Measurements from ENCODE around the gene ANKRD28.

The ANKRD28 gene

DNA sequence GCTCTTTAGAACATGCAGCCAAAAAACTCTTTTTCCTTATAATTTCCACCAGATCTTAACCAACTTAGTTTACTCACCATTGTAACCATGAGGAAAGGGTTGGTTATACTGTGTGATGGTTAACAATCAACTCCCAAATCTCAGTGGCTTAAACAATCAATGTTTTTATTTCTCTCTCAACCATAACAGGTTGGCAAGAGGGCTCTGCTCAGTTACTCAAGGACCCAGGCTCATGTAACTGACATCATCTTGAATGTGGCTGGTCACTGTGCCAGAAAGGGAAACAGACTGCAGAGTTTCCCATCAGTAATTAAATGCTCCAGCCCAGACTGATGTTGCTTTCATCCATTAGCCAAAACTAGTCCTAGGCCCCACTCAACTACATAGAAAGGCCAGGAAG, 69.0 kb downstream of the ANKRD28 start:
- no peak for DNase-seq (ENCODE audit: low read depth in 2 of 2, low spot score in 1 of 2)

DNA sequence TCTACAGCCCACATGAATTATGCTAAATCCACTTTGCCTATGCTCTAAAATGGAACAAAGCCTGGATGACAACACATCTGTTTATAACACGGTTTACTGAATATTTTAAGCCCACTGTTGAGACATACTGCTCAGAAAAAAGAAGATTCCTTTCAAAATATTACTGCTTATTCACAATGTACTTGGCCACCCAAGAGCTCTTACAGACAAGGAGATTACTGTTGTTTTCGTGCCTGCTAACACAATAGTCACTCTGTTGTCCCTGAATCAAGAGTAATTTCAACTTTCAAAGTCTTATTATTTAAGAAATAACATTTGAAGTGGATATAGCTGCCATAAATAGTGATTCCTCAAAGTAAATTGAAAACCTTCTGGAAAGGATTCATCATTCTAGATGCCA, 70.9 kb downstream of the ANKRD28 start:
- no peak for DNase-seq (ENCODE audit: low read depth in 2 of 2, low spot score in 1 of 2)

DNA sequence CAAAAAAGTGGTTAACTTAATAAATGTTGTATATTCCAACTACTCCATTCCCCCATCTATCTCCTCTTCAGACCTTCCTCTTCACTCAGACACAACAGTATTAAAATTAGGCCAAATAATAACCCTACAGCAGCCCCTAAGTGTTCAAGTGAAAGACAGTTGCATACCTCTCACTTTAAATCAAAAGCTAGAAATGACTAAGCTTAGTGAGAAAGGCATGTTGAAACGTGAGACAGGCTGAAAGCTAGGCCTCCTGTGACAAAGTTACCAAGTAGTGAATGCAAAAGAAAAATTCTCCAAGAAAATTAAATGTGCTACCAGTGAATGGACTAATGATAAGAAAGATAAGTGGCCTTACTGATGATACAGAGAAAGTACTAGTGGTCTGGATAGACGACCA, 71.7 kb downstream of the ANKRD28 start:
- DNase-seq (ENCODE audit: low read depth in 2 of 2, low spot score in 1 of 2), result no peak

DNA sequence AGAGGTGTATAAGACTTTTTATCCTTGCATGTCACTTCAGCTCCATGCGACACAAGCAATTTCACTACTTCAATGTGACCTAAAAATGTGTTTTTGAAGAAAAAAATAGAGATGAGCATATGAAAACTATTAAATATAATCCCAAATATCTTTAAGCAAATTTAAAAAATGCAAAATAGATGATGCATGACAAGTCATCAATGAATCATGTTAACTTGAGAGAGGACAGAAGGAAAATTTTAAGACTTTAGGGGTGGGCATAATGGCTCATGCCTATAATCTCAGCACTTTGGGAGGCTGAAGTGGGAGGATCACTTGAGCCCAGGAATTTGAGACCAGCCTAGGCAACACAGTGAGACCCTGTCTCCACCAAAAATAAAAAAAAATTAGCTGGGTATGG, 73.3 kb downstream of the ANKRD28 start:
- no peak for DNase-seq (ENCODE audit: low read depth in 2 of 2, low spot score in 1 of 2)

DNA sequence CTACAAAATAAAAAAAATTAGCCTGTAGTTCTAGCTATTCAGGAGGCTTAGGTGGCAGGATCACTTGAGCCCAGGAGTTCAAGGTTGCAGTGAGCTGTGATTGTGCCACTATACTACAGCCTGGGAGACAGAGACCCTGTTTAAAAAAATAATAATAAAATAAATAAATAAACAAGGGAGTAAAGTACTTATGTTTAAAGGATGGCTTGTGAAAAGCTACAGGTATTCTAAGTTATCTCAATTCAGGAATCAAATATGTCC, 74.2 kb downstream of the ANKRD28 start:
- DNase-seq (ENCODE audit: low read depth in 2 of 2, low spot score in 1 of 2), result no peak

DNA sequence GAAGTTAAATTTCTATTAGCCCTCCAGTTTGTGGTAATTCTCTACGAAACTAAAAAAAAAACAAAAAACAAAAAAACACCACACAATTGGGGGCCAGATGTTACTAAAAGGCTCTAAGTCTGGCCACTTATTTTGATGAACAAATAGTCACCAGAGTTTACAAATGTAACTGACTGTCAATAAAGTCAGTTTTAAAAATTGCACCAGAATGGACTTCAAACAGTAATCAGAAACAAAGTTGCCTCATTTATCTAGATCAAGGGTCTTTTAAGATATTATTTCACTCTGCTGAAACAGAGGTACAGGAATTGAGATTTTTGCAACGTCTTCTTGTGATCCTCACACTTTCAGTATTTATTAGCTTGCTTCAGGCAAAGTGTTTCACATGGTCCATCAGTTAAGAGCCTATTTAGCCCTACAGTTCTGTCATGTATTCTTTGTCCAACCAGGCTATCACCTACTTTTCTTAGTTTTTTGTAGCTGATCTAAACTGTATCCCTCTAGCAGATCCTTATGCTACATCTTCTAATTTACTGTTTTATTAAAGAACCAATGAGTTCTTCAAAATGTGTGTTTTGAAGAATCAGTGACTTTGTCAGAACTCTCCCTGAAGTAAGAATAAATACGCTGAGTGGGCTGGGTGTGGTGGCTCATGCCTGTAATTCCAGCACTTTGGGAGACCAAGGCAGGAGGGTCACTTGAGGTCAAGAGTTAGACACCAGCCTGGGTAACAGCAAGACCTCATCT, 74.7 kb downstream of the ANKRD28 start:
- DNase-seq (ENCODE audit: low read depth in 2 of 2, low spot score in 1 of 2), result no peak

DNA sequence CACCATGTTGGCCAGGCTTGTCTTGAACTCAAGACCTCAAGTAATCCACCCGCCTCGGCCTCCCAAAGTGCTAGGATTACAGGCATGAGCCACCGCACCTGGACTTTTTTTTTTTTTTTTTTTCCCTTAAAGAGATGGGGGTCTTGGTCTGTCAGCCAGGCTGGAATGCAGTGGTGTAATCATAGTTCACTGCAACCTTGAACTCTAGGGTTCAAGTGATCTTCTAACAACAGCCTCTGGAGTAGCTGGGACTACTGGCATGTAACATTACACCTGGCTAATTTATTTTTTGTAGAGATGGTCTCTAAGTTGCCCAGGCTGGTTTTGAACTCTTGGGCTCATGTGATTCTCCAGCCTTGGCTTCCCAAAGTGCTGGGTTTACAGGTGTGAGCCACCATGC, 81.6 kb downstream of the ANKRD28 start:
- no peak for DNase-seq (ENCODE audit: low read depth in 2 of 2, low spot score in 1 of 2)

DNA sequence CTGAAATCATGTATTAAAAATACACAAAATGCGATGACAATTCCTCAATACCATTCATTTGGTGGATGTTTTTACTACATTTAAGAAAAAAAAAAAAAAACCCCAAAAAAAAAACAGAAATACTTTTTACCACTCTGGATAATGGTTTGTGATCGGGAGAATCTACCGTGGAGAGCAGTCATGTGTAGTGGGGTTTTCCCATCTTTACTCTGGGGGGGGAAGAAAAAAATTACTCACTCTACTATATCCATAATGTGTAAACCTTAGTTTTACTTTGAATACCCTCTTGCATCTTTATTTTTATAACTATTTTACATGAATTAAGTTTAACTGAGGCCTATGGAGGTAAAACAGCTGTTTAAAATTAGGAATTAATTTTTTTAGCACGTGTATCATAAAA, 83.3 kb downstream of the ANKRD28 start:
- no peak for DNase-seq (ENCODE audit: low read depth in 2 of 2, low spot score in 1 of 2)

DNA sequence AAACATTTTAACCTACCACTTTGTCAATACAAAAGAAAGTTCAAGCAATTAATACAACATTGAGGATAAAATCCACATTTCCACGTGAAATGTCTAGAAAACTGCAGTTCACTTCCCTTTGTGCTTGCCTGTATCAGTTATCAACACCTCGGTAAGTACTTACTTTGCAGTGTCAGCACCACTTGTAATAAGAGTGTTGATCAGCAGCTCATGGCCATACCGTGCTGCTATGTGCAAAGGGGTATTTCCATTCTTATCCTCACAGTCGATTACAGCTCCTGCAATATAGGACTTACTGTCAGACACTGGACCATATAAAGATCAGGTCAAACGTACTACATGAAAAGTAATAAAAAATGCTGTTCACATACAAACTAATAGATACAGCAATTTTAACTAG, 84.4 kb downstream of the ANKRD28 start:
- no peak for DNase-seq (ENCODE audit: low read depth in 2 of 2, low spot score in 1 of 2)

DNA sequence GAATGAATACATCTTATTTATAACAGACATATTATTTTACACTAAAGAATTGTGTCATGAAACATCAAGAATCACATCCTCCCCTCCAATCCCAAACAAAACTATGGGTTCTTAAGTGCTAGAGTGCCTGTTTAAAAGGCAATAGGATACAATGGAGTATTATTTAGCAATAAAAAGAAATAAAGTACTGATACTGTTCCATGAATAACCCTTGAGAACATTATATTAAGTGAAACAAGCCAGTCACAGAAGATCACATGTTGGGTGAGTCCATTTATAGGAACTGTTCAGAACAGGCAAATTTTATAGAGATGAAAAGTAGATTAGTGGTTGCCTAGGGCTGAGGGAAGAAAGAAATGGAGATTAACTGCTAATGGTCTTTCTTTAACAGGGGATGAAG, 86.5 kb downstream of the ANKRD28 start:
- no peak for DNase-seq (ENCODE audit: low read depth in 2 of 2, low spot score in 1 of 2)

DNA sequence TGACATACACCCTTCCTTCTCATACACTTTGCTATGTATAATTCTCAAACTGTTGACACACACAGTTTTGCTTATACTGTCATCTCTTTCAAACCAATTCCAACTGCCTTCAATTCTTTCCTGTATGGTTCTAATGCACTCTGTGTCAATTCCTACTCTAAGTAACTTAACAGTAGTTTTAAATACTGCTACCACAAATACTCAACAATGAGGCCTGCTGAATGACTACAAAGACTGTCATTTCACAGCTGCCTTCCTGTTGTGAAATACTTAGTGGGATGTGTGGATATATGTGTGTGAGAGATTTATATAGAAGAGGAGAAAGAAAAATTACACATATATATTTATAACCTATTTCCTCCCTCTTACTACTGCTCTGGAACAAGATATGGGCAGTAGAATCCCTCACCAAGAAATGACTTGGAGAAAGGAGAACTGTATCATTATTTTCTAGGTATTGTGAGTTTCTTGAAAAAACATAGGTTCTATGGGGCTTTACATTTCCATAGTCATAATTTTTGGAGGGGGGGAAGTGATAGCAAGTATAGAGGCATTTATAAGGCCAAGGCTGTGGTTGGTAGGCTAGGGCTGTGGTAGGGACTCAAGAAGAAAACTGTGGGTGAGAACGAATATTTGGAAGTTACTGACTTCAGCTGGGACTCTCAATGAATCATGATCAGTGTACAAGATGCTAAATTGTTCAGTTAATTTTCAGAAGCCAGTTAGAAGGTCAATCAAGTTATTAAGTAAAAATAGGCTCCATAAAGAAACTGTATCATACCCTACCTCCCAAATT, 88.7 kb downstream of the ANKRD28 start:
- DNase-seq (ENCODE audit: low read depth in 2 of 2, low spot score in 1 of 2), result no peak

DNA sequence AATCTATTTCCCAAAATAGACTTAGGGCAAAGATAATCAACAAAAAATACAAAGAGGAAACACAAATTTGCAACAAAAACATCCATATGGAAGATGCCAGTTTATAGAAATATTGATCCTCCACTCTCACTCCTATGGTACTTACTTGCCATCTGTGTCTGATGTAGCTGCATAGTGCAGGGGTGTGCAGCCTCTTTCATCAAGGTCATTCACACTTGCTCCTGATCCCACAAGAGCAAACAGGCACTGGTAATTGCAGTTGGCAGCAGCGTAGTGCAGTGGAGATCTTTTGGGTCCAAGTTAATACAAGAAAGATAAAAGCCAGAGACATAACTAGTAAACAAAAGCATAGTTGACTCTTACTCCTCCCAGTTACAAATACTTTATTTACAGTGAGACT, 90.0 kb downstream of the ANKRD28 start:
- no peak for DNase-seq (ENCODE audit: low read depth in 2 of 2, low spot score in 1 of 2)

DNA sequence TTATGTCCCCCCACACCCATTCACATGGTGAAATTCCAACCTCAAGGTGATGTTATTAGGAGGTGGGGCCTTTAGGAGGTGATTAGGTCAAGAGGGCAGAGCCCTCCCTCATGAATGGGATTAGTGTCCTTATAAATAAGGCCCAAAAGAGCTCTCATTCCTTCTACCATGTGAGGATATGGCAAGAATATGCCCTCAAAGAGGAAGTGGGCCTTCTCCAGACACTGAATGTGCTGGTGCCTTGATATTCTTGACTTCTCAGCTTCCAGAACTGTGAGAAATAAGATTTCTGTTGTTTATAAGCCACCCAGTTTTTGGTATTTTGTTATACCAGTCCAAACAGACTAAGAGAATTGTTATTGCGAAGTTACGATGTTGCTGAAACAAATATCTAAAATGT, 94.4 kb downstream of the ANKRD28 start:
- DNase-seq (ENCODE audit: low read depth in 2 of 2, low spot score in 1 of 2), result no peak

DNA sequence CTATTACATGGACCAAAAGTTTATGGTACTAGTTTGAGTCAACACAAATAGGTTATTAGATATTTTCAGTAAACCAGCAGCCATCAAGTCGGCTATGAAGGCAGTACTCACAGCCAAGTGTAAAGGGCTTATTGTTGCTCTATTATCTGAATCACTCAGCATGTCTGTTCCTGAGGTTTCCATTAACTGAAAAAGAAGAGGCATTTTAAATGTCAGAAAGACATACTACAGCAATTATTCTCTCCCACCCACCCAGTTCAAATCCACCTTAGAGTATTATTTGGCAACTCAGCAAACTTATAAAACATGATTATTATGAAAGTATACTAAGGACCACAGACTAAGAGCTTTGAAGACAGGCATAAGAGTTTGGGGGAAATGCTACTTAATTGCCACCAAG, 103.2 kb downstream of the ANKRD28 start:
- DNase-seq (ENCODE audit: low read depth in 2 of 2, low spot score in 1 of 2), result no peak

DNA sequence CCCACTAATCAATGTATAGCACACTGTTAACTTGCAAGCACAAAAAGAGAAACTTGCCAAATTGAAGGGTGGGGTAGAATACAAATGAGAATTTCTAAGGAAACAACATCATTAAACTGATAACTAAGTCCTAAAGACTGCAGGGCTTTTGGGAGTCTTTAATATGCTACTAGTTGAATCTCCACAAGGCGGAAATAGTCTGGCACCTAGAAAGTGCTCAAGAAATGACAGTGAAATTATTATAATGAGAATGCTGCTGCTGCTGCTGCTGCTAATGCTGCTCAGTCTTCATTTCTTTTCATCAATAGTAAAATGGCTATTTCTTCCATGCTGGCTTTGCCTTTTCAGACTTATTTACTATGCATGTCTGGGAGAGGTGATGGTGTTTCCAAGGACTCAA, 104.4 kb downstream of the ANKRD28 start:
- DNase-seq (ENCODE audit: low read depth in 2 of 2, low spot score in 1 of 2), result no peak

DNA sequence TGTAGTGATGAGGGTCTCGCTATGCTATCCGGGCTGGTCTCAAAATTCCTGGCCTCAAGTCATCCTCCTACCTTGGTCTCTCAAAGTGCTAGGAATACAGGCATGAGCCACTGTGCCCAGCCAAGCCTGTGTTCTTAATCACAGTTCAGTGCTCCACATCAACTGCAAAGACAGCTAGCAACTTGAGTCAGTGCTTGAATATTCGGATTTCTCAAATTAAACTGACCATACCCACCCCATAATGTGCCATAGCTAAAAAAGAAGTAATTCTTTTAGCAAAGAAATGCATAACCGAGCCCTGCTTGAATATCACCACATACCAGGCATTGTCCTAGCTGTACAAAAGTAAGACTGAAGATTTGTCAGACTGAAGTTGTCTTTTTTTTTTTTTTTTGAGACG, 107.0 kb downstream of the ANKRD28 start:
- no peak for DNase-seq (ENCODE audit: low read depth in 2 of 2, low spot score in 1 of 2)

DNA sequence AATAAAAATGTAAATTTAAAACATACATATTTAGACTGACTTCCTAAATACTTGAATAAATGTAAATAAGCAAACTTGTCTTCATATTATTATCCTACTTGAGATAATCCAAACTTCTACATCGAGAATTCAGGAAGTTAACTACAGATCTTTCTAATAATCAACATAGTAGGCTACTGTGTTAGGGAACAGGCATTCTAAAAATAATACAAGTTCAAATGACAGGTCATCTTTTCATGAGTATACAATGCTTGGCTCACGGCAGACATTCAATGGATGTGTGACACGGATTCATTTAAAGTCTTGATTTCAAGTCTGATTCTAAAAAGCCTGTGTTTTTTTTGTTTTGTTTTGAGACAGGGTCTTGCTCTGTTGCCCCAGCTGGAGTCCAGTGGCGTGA, 107.5 kb downstream of the ANKRD28 start:
- DNase-seq (ENCODE audit: low read depth in 2 of 2, low spot score in 1 of 2), result no peak

DNA sequence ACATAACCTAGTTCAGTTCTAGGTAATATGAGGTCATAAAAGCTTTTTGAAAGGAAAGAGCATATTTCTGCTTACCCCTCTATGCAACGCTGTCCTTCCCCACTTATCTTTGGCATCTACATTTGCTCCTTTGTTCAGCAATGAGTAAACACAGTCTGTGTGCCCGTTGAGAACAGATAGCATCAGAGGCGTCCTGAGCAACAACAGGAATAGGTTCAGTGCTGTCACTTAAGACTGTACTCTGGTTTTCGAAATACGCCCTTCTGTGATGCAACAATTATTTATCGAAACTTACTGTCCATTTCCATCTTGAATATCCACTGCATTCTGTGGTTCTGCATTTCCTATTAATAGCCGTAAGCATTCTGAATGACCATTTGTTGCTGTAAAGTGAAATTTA, 111.9 kb downstream of the ANKRD28 start:
- no peak for DNase-seq (ENCODE audit: low read depth in 2 of 2, low spot score in 1 of 2)

DNA sequence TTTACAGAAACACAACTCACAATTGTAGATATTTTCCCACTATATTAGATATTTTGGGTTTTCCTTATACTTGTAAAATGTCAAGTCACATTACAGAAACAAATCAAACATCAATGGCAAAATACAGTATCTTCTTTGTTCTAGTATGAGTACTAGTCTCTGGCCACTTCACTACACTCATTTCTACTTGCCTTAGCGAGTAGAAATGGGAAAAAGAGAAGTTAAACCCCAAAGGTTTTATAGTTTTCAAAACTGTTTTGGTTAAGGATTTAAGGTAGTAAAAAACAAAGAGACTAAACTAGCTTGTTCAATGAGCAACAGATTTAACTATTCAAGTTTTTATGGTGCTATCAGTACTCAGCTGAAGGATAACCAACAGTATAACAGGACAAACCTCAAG, 114.5 kb downstream of the ANKRD28 start:
- no peak for DNase-seq (ENCODE audit: low read depth in 2 of 2, low spot score in 1 of 2)

DNA sequence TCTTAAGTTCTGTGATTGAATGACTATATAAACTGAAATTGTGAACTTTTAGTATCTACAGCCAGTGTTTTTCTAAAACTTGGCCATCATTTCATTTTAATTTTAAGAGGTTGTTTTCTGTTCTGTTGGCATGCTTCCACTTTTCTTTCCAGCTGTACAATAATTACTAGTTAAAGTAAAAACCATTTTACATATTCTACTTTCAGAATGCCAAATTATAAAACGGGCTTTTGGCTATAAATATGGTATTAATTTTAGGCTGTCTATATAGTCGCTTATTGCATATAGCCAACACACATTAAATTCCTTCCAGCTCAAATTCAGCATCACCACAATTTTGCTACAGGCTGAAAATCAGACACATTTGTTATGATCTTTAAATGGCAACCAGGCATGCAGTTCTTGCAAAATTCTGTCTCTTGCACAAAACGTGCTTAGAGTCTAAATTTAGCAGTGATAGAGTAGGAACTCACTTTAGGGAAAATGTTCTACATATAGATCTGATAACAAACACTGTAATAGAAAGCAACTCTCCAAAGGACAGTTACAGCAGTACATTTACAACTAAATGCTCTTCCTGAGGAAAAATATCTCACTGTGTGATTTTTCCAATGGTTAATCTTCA, 115.1 kb downstream of the ANKRD28 start:
- no peak for DNase-seq (ENCODE audit: low read depth in 2 of 2, low spot score in 1 of 2)

DNA sequence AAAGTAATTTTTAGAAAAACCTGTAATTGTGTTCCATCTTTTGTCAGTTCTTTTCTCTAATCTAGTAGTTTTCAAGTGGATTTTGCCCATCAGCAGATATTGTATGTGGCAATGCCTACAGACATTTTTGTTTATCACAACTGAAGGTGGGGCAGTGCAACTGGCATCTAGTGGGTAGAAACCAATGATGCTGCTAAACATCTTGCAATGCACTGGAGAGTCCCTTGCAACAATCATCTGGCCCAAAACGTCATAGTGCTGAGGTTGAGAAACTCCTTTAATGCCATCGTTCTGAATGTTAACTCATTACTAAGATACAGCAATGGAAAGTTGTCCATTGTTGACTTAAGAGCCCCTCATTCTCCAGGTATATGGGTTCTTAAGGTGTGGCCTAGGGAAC, 116.1 kb downstream of the ANKRD28 start:
- no peak for DNase-seq (ENCODE audit: low read depth in 2 of 2, low spot score in 1 of 2)

DNA sequence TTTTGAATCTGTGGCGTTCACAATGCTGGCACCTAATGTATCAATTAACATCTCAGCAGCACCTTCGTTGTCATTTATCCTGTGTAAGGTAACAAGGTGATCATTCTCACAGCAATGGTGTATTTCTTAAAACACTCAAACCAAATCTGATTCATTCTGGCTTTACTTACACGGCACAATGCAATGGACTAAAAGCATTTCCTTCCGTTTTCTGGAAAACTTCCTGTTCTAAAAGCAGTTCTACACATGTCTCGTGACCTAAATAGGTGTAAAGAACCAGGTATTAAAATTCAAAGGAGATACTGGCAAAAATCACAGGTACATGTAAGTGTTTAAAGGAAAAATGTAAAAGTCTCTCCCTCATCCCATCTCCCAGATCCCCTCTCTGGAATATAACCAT, 118.5 kb downstream of the ANKRD28 start:
- DNase-seq (ENCODE audit: low read depth in 2 of 2, low spot score in 1 of 2), result no peak

DNA sequence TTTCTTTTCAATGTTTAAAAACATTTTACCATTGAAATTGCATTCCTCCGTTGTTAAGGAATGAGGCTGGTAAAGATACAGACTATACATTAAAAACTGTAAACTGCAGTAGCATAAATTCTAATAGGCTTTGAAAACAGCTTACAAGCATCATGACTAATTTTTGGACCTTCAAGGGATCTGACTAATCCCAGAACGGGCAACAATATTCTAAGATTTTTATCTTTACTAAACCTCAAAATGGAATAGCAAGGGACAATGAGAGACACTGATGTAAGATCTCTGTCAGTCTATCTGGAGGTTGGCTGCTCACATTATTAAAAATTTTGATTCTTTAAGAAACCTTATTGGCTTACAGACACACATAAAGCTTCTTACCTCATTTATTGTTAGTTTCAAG, 121.5 kb downstream of the ANKRD28 start:
- no peak for DNase-seq (ENCODE audit: low read depth in 2 of 2, low spot score in 1 of 2)

Measured in stimulated activated CD8-positive, alpha-beta memory T cell treated with anti-CD3 and anti-CD28 coated beads, Interleukin-4, amount 100 ng/mL, for 4 hours (primary cell).